K562 (cell line): ENCODE measurements around the gene GLB1L2. TPM values are rescaled to one million over a fixed set of nuclear protein-coding genes. Genes with fewer than 3 reads are reported as not detected.

Source experiments
- ATAC-seq: fragments of 200-7000 bp; cut with Tn5 transposase; 3 replicates; pipeline ENCODE4 v1.9.1; 2020; ENCODE audit warnings: moderate library complexity
- BruUV-seq: library from RNA; stranded (reverse); fragments of 400-500 nt; replicated peaks from 2 replicates; lab custom pipeline; 2021; lab: Mats Ljungman, UMichigan
- CTCF ChIA-PET: fragments of 300-600 bp; formaldehyde crosslinking; extraction: SDS; loops from one replicate; lab custom pipeline; 2021; ENCODE audit warnings: low intra/inter-chr PET ratio; lab: Yijun Ruan, JAX
- POLR2A ChIA-PET: fragments of 300-600, 350-650 bp; sonication (Branson Sonifier 250); formaldehyde crosslinking; extraction: SDS; loops from one replicate; lab custom pipeline; 2021; ENCODE audit warnings: antibody characterized with exemption, inconsistent platforms; lab: Yijun Ruan, JAX
- DNase-seq, 4 experiments: peaks; one replicate each; pipeline versions ENCODE4 v3.0.0 to v3.0.0-alpha.2; 2011 to 2018; ENCODE audit warnings: low spot score in 3 of 4, mixed read lengths in 3 of 4; ENCODE audit errors: extremely low read depth in 1 of 4
- FAIRE-seq: peaks from 2 replicates; lab custom pipeline; 2011; peaks lifted over from hg19 to GRCh38; lab: Jason Lieb, UNC
- H2AFZ ChIP-seq: 2 replicates; pipeline ENCODE4 v1.6.0; 2011; ENCODE audit warnings: low read depth, low read length, control low read depth, inconsistent platforms
- H3K27ac ChIP-seq: fragments of 200-600 bp; 3 replicates; pipeline ENCODE4 v1.8.0; 2011; ENCODE audit warnings: low read depth, mild to moderate bottlenecking, control low read depth, inconsistent platforms, low read length, moderate library complexity, mixed read lengths; ENCODE audit errors: extremely low read depth
- H3K27me3 ChIP-seq, 2 experiments: fragments of 300-600 bp in 1 of 2; 2 replicates in 1 of 2; 3 replicates in 1 of 2; pipeline versions ENCODE4 v1.6.0 to v1.8.0; 2011; ENCODE audit warnings: inconsistent platforms in 2 of 2, low read length in 2 of 2, mild to moderate bottlenecking in 1 of 2, mixed read lengths in 1 of 2, moderate library complexity in 1 of 2; ENCODE audit not compliant: control insufficient read depth in 2 of 2, insufficient read depth in 2 of 2
- H3K36me3 ChIP-seq: fragments of 300-600 bp; 3 replicates; pipeline ENCODE4 v1.8.0; 2011; ENCODE audit warnings: mild to moderate bottlenecking, low read length, inconsistent platforms; ENCODE audit not compliant: control insufficient read depth, insufficient read depth
- H3K4me1 ChIP-seq, 2 experiments: fragments of 200-600 bp in 1 of 2; replicated peaks in 1 of 2; 2 replicates in 1 of 2; 3 replicates in 1 of 2; pipeline versions ENCODE4 v1.5.1 to v1.8.0; 2011; ENCODE audit warnings: inconsistent platforms in 2 of 2, low read length in 2 of 2, mild to moderate bottlenecking in 1 of 2, mixed read lengths in 1 of 2, moderate library complexity in 1 of 2; ENCODE audit not compliant: control insufficient read depth in 2 of 2, insufficient read depth in 2 of 2
- H3K4me2 ChIP-seq: 2 replicates; pipeline ENCODE4 v1.6.1; 2011; ENCODE audit warnings: low read length, control low read depth, inconsistent platforms, mixed read lengths; ENCODE audit not compliant: insufficient read depth
- H3K4me3 ChIP-seq: fragments of 200-600 bp; sonication (generic), shearing (Covaris generic); 2 replicates; pipeline ENCODE4 v1.5.1; 2016; ENCODE audit warnings: control low read depth, inconsistent platforms
- H3K79me2 ChIP-seq: fragments of 200-600 bp; 3 replicates; pipeline ENCODE4 v1.8.0; 2011; ENCODE audit warnings: low read length, inconsistent platforms; ENCODE audit not compliant: control insufficient read depth, insufficient read depth
- H3K9ac ChIP-seq, 2 experiments: 2 replicates each; pipeline versions ENCODE4 v1.6.0 to v1.6.1; 2011; ENCODE audit warnings: low read depth in 2 of 2, low read length in 2 of 2, control low read depth in 1 of 2, inconsistent platforms in 1 of 2, mild to moderate bottlenecking in 1 of 2, mixed read lengths in 1 of 2; ENCODE audit not compliant: insufficient read depth in 1 of 2
- H3K9me1 ChIP-seq: one replicate; pipeline ENCODE4 v1.6.0; 2011; ENCODE audit warnings: inconsistent platforms, mild to moderate bottlenecking, low read length, moderate library complexity; ENCODE audit not compliant: control insufficient read depth, insufficient read depth
- H3K9me3 ChIP-seq: replicated peaks from 2 replicates; pipeline ENCODE4 v1.5.1; 2011; ENCODE audit warnings: low read depth, low read length, inconsistent platforms; ENCODE audit not compliant: control insufficient read depth, insufficient read depth
- H4K20me1 ChIP-seq: replicated peaks from 2 replicates; pipeline ENCODE4 v1.6.1; 2011; ENCODE audit warnings: low read length, inconsistent platforms, mixed read lengths; ENCODE audit not compliant: control insufficient read depth, insufficient read depth
- ARID2 ChIP-seq: fragments of 450-650 bp; IDR thresholded peaks from 2 replicates; pipeline ENCODE4 v1.6.1; 2017; ENCODE audit warnings: antibody characterized with exemption, mild to moderate bottlenecking
- CBX3 ChIP-seq, 2 experiments: IDR thresholded peaks; 1 replicate in 1 of 2; 2 replicates in 1 of 2; pipeline ENCODE4 v1.6.1; 2012; ENCODE audit warnings: inconsistent platforms in 2 of 2, low read length in 2 of 2, borderline replicate concordance in 1 of 2, control low read depth in 1 of 2
- DPF2 ChIP-seq: fragments of 450-650 bp; IDR thresholded peaks from 2 replicates; pipeline ENCODE4 v1.6.1; 2016
- EP400 ChIP-seq: fragments of 450-650 bp; IDR thresholded peaks from 2 replicates; pipeline ENCODE4 v1.6.1; 2017; ENCODE audit warnings: antibody characterized with exemption, mild to moderate bottlenecking, moderate library complexity
- FOXK2 ChIP-seq, 2 experiments: fragments of 450-650 bp; IDR thresholded peaks in 1 of 2; conservative IDR thresholded peaks in 1 of 2; 2 replicates each; pipeline ENCODE4 v1.6.1; 2016; ENCODE audit warnings: low read depth in 2 of 2, mild to moderate bottlenecking in 1 of 2
- FOXP1 ChIP-seq: sonication (generic); formaldehyde crosslinking; IDR thresholded peaks from 2 replicates; pipeline ENCODE4 v1.8.0; 2022; ENCODE audit warnings: mild to moderate bottlenecking, missing genetic modification reagents
- HMGN3 ChIP-seq: IDR thresholded peaks from 2 replicates; pipeline ENCODE4 v1.6.1; 2011; ENCODE audit warnings: borderline replicate concordance, low read depth, mild to moderate bottlenecking, mixed read lengths, low read length; ENCODE audit not compliant: insufficient read length; ENCODE audit errors: extremely low read depth
- L3MBTL2 ChIP-seq: fragments of 450-650 bp; IDR thresholded peaks from 2 replicates; pipeline ENCODE4 v1.6.1; 2016; ENCODE audit warnings: mild to moderate bottlenecking, moderate library complexity
- PHF8 ChIP-seq: fragments of 200-600 bp; sonication (generic); IDR thresholded peaks from 2 replicates; pipeline ENCODE4 v1.6.1; 2012; ENCODE audit warnings: mixed run types, mild to moderate bottlenecking, inconsistent platforms, low read length, moderate library complexity, borderline replicate concordance
- PHTF2 ChIP-seq: fragments of 250-450 bp; sonication (Bioruptor Pico); IDR thresholded peaks from 2 replicates; pipeline ENCODE4 v1.5.0; 2021; ENCODE audit warnings: mild to moderate bottlenecking
- POLR2A ChIP-seq: fragments of 450-650 bp; conservative IDR thresholded peaks from 2 replicates; pipeline ENCODE4 v1.6.1; 2016
- SMARCA4 ChIP-seq: fragments of 450-650 bp; IDR thresholded peaks from 2 replicates; pipeline ENCODE4 v1.6.1; 2016
- SRSF1 ChIP-seq: fragments of 200-400 bp; formaldehyde crosslinking; IDR thresholded peaks from 2 replicates; pipeline ENCODE4 v1.6.1; 2017; ENCODE audit warnings: mild to moderate bottlenecking, low read depth, low read length, moderate library complexity
- ZBTB12 ChIP-seq: fragments of 250-450 bp; sonication (Bioruptor Pico); IDR thresholded peaks from 2 replicates; pipeline ENCODE4 v1.4.0; 2020
- ZBTB2 ChIP-seq: fragments of 450-650 bp; IDR thresholded peaks from 2 replicates; pipeline ENCODE4 v1.6.1; 2016; ENCODE audit warnings: antibody characterized with exemption
- ZNF12 ChIP-seq: sonication (generic); formaldehyde crosslinking; IDR thresholded peaks from 2 replicates; pipeline ENCODE4 v1.4.0; 2020; ENCODE audit warnings: mild to moderate bottlenecking, missing genetic modification reagents
- ZNF324 ChIP-seq: fragments of 250-450 bp; sonication (Bioruptor Pico); IDR thresholded peaks from 2 replicates; pipeline ENCODE4 v1.4.0; 2020; ENCODE audit warnings: mild to moderate bottlenecking
- ZNF445 ChIP-seq: fragments of 250-450 bp; sonication (Bioruptor Pico); IDR thresholded peaks from 2 replicates; pipeline ENCODE4 v1.4.0; 2020; ENCODE audit warnings: low read depth, mild to moderate bottlenecking, moderate library complexity
- WGBS: fragments of 100-300 bp; shearing (Covaris generic); methylation state at CpG from one replicate; pipeline ENCODE4 v1.1.6; 2016; ENCODE audit warnings: low coverage, mixed read lengths; ENCODE audit not compliant: insufficient coverage; ENCODE audit errors: missing lambda C conversion rate; 5-methylcytosine and 5-hydroxymethylcytosine counted together
- in situ Hi-C: fragments of 300-500 bp; cut with MboI; formaldehyde crosslinking; loops from 4 replicates; pipeline ENCODE4 v1.15.0; 2018; ENCODE audit warnings: inconsistent platforms, mixed read lengths
- intact Hi-C: fragments of 100-400 bp; cut with micrococcal nuclease; formaldehyde crosslinking; loops from 2 replicates; pipeline ENCODE4 v1.14.2; 2022
- polyA plus RNA-seq, 8 experiments: library from polyadenylated mRNA; depleted of rRNA in 4 of 8; stranded (reverse) in 5 of 8; unstranded in 3 of 8; fragments of >200 nt; fragmentation: Nextera tagmentation in 2 of 8; fragmentation: Illumina TruSeq in 1 of 8; extraction: Ambion mirVana in 2 of 8; extraction: Trizol in 1 of 8; gene quantifications; 2 replicates each; pipeline versions ENCODE4 v1.2.1 to v1.2.3, GENCODE V29; 2011 to 2014; ENCODE audit warnings: inconsistent platforms in 1 of 8, missing spikeins in 1 of 8
- total RNA-seq, 7 experiments: library from RNA; depleted of rRNA in 6 of 7; stranded (reverse); fragments of >200 nt in 6 of 7; fragmentation: Illumina TruSeq in 2 of 7; extraction: Trizol in 2 of 7; gene quantifications; 2 replicates each; pipeline versions ENCODE4 v1.2.1 to v1.2.3, GENCODE V29; 2011 to 2021; ENCODE audit warnings: low replicate concordance in 1 of 7
- TF ChIP-seq, protein P1 (sequence below): sonication (generic); formaldehyde crosslinking; IDR thresholded peaks from 2 replicates; pipeline ENCODE4 v1.5.0; 2020; ENCODE audit warnings: missing genetic modification reagents
- TF ChIP-seq, protein P2 (sequence below): IDR thresholded peaks from 2 replicates; pipeline ENCODE4 v1.6.1; 2011; ENCODE audit warnings: borderline replicate concordance, low read depth, mild to moderate bottlenecking, moderate library complexity, low read length; ENCODE audit not compliant: insufficient read depth, poor library complexity, severe bottlenecking

Gene GLB1L2
- total and polyA plus RNA-seq, 9 of the 15 experiments (the other 6 are each of a cell fraction or from before 2014, with no cell fraction given), result 0.84 to 21.4 (median 13.8) TPM

DNA sequence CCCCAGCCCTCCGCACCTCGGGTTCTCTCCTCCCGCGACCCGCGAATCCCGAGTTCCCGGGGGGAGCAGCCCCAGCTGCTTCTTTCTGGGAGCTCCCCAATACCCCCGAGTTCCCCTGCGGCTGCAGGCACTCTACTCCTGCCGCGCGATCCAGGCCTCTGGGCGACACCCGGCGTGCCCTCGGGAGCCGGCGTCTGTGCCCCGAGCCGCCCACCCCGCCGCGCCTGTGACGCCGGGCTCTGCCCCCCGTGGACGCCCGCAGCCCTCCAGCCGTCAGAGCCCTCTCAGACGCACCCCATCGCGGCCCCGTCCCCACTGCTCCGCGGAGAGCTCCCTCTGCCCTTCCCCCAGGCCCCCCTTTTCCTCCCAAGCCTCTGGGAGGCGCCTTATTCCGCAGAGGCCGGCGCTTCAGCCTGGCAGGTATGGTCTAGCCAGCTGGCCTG, 422 bp downstream of the GLB1L2 start:
- Histone ChIP-seq H3K79me2 (0 out of 3 replicates have a peak, but pooled peaks cover 2% of the 10 kb centered on the region), H3K36me3 (no peaks in the 10 kb centered on the region), H3K9ac (peak overlapping the region; percentile 70 to 90), H2AFZ (peak overlapping the region; percentile 91), H3K9me3 (no peaks in the 10 kb centered on the region), H3K4me2 (peak overlapping the region; percentile 76), H3K27ac (peak overlapping the region; percentile 64), H3K4me3 (peak overlapping the region; percentile 65), H3K27me3 (peaks cover 4 to 7% of the 10 kb centered on the region in 2 experiments; a peak in 4 of 5 replicates), H4K20me1 (no peaks in the 10 kb centered on the region), H3K9me1 (no peaks in the 10 kb centered on the region), H3K4me1 (peaks cover 8 to 19% of the 10 kb centered on the region in 2 experiments; a peak in 4 of 5 replicates)
- CTCF ChIA-PET, result no interaction called here
- in situ Hi-C loops, result no loop called here
- peak; percentile 80 for ATAC-seq
- no TSS peak for BruUV-seq
- FAIRE-seq, result no peak
- 2% methylated on average over 11 of the region's 40 CpGs for WGBS
- POLR2A ChIA-PET, result no interaction called here
- peak; percentile 47 to 66 (median 58) for DNase-seq
- intact Hi-C loops, result no loop called here
- TF ChIP-seq SRSF1 (no peak), POLR2A (no peak), ZBTB12 (CRISPR knock-in tag) (no peak), ZNF445 (CRISPR knock-in tag) (no peak), ZBTB2 (no peak), CBX3 (IDR thresholded peaks at IDR 0.05; ENCODE audit: borderline replicate concordance in 1 of 2, low read length in 2 of 2) (no peak), FOXK2 (conservative IDR thresholded peaks at IDR 0.05 in 1 of 2, IDR thresholded peaks at IDR 0.05 in 1 of 2; ENCODE audit: low read depth in 2 of 2) (no peak), HMGN3 (no peak), PHF8 (0 out of 2 replicates have a peak, but pooled peaks have one; percentile 15), PHTF2 (no peak), L3MBTL2 (peak; percentile 50; the same call in 1 of the 2 replicates), ZNF324 (CRISPR knock-in tag) (no peak), ZNF12 (no peak), FOXP1 (CRISPR knock-in tag) (no peak), ARID2 (no peak), DPF2 (no peak), EP400 (no peak), SMARCA4 (no peak)
- TF ChIP-seq, protein P1, sequence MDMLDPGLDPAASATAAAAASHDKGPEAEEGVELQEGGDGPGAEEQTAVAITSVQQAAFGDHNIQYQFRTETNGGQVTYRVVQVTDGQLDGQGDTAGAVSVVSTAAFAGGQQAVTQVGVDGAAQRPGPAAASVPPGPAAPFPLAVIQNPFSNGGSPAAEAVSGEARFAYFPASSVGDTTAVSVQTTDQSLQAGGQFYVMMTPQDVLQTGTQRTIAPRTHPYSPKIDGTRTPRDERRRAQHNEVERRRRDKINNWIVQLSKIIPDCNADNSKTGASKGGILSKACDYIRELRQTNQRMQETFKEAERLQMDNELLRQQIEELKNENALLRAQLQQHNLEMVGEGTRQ (CRISPR knock-in tag), result no peak
- TF ChIP-seq, protein P2, sequence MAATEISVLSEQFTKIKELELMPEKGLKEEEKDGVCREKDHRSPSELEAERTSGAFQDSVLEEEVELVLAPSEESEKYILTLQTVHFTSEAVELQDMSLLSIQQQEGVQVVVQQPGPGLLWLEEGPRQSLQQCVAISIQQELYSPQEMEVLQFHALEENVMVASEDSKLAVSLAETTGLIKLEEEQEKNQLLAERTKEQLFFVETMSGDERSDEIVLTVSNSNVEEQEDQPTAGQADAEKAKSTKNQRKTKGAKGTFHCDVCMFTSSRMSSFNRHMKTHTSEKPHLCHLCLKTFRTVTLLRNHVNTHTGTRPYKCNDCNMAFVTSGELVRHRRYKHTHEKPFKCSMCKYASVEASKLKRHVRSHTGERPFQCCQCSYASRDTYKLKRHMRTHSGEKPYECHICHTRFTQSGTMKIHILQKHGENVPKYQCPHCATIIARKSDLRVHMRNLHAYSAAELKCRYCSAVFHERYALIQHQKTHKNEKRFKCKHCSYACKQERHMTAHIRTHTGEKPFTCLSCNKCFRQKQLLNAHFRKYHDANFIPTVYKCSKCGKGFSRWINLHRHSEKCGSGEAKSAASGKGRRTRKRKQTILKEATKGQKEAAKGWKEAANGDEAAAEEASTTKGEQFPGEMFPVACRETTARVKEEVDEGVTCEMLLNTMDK, result peak; percentile 60
